HG02642 (cell line): ENCODE measurements around the gene KRTAP20-3.

ENCODE experiments used
- ATAC-seq: cut with Tn5 transposase; IDR thresholded peaks from one replicate; pipeline ENCODE4 v1.9.1; 2021; ENCODE audit warnings: mild to moderate bottlenecking; ENCODE audit not compliant: unreplicated experiment, poor library complexity

KRTAP20-3 gene

DNA sequence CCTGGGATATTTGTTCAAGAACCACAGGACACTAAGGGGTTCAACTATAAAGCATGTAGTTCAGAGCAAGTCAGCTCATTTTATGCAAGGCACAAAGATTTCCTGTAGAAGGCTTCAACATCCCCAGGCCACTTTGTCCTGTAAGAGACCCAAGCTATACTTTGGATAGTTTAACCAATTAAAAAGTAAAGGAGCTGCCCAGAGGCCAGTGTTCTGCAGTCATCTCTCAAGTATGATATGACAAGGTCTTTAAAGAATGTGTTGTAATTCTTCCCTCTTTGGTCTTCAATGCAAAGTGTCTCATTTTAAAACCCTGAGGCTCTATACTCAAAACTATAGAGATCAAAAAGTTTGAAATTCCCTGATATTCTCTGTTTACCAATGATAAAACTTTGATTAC, 34.1 kb downstream of the KRTAP20-3 start:
- no peak for ATAC-seq

DNA sequence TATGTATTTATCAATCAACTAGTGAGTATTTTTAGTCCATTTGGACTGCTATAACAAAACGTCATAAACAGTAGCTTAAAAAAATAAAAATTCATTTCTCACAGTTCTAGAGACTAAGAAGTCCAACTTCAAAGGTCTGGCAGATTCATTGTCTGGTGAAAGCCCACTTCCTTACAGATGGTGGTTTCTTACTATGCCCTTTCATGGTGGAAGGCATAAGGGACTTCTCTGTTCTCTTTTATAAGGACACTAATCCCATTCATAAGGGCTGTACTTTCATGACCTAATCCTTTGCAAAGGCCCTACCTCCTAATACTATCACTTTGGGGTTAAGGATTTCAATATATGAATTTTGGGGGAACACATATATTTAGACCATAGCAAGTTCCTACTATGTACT, 37.9 kb downstream of the KRTAP20-3 start:
- ATAC-seq, result no peak

DNA sequence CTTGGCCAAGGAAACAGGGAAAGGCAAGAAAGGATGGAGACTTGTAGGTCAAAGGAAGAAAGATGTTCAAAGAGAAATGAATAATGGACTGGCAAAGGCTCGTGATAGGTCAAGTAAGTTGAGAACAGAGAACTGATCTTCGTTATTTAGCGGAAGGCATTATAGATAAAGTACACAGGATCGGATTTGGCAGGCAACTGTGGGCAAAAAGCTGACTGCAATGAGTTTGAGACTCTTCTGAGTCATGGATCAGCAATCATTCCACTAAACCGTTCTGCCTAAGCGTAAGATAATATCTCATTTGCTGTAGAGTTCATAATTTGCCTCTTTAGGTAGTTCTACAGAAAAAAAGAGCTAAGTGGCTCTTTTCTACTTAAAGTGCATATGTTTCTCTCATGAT, 41.8 kb downstream of the KRTAP20-3 start:
- no peak for ATAC-seq

DNA sequence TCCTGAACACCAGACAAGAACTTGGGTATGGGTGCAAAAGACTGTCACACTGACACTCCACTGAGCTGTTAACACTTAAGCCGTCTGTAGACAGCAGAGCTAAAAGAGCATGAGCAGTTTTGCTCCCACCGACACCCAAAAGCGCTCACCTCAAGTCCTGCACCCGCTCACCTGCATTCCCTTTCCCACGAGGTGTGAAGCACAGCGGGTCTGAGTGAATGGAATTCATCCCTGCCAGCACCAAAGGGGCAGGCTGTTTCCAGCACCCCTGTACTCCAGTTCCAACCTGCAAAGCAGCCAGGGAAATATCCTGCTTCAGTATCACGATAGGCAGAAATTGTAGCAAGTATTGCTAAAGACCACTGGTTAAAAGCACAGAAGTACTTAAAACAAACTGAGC, 47.2 kb downstream of the KRTAP20-3 start:
- ATAC-seq, result no peak
